Natural killer cell treated with Interleukin-12 subunit alpha and Interleukin-12 subunit beta and Interleukin-15 and Interleukin-18, amount 100 ng/mL, for 72 hours (primary cell): ENCODE data around the gene ARRDC1. TPM values are rescaled to one million over a fixed set of nuclear protein-coding genes. Genes with fewer than 3 reads are reported as not detected.

Experiments used
- total RNA-seq, 2 donors: library from RNA; stranded (reverse); gene quantifications; one replicate each; pipeline ENCODE4 v1.2.3, GENCODE V29; 2022

ARRDC1 gene
- total RNA-seq, 2 donors from 2014 or later = 56.6 to 64.7 TPM

Other genes with a start within 250 kb of the ARRDC1 start
- gene EXD3, start 182.5 kb upstream of the ARRDC1 start, total RNA-seq = 1 to 10 TPM; 7.6 to 7.9 TPM
- gene NOXA1, start 182.3 kb upstream of the ARRDC1 start, total RNA-seq = under 1 TPM; 0.33 to 0.62 TPM
- gene ENTPD8, start 164.3 kb upstream of the ARRDC1 start, total RNA-seq = not detected
- 10 to 100 TPM; 17.1 to 36.4 TPM for gene NSMF, start 146.4 kb upstream of the ARRDC1 start, total RNA-seq
- gene PNPLA7, start 55.3 kb upstream of the ARRDC1 start, total RNA-seq = 1 to 10 TPM; 1.2 to 7.1 TPM
- 10 to 100 TPM; 35.9 to 48.6 TPM for gene MRPL41, start 53.8 kb upstream of the ARRDC1 start, total RNA-seq
- 10 to 100 TPM; 32.5 to 78.0 TPM for gene DPH7, start 26.8 kb upstream of the ARRDC1 start, total RNA-seq
- 10 to 100 TPM; 31.5 to 96.1 TPM for gene ZMYND19, start 15.2 kb upstream of the ARRDC1 start, total RNA-seq
- gene EHMT1, start 13.3 kb downstream of the ARRDC1 start, total RNA-seq = 100 to 1,000 TPM in 1 of 2 donors, 10 to 100 TPM in 1; 93.1 to 184 TPM